T-helper 2 cell treated with Interferon-gamma antibody and Interleukin-4, amounts not matched to agents 100 ng/mL and 5 ng/mL, for 36 hours (primary cell): Measurements from ENCODE around the gene CLUH. TPM values are rescaled to one million over a fixed set of nuclear protein-coding genes. Genes with fewer than 3 reads are reported as not detected.
"Not testable (repeated sequence)": the region's sequence is repeated elsewhere in the genome, so short reads cannot be mapped to it uniquely, and the experiment has no call there.

Experiments
- intact Hi-C: fragments of 100-400 bp; cut with micrococcal nuclease; formaldehyde crosslinking; loops from one replicate; pipeline ENCODE4 v1.15.1; 2023
- total RNA-seq: library from RNA; stranded (reverse); gene quantifications from 2 replicates; pipeline ENCODE4 v1.2.3, GENCODE V29; 2022

Gene CLUH
- total RNA-seq, 1 donor from 2014 or later = 79.3 TPM

DNA sequence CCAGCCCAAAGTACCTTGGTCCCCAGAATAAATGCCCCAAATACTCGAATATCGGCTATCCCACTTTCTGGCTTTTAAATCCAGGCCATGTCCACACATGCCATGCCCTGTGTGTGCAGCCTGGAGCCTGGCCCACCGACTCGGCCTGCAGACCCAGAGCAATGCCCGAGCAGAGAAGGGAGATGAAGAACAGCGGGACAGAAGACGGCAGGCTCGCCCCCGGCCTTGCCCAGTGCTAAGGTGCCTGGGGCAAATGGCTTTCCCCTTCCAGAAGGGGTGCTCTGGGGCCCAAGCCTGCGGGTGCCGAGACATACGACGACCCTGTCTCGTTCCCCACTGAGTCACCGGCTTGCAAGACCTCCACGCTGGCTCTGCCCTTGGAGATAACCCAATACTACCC is 8.0 kb downstream of the CLUH start:
- intact Hi-C loops = no loop called here

GRCh38 chr17:2703181-2703580 is 8.4 kb downstream of the CLUH start:
- intact Hi-C loops = no loop called here

DNA sequence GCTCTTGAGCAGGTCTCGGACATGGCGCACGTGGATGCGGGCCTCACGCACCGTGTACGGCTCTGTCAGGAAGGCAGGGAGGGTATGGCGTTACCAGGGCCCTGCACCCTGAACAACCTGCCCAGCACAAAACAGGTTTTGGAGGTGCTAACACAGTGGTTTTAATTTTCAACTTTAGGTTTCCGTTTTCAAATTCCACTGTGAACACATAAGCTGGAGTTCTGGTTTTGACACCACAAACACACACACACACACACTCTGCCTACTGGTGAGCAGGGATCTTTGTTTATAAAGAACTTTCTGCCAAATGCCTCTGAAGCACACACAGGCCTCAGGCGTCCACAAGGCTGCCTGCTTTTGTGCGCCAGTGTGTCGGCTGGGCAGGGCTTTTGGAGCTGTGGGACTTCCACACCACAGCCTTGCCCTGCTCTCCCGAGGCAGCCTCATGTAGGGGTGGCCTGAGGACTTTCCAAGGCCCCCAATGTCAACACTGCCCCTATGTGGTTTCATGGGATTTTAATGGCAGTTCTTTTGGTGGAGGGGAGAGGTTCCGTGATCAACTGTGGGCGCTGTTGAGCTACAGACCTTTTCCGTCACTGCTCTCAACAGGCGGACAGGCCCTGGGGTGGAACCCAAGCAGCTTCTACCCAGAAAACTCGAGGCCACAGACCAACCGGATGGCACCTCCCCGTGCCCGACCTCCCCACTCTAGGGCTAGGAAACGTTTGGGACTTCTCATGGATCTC is 9.4 kb downstream of the CLUH start:
- intact Hi-C loops = no loop called here

GRCh38 chr17:2701161-2701995 is 10.2 kb downstream of the CLUH start:
- intact Hi-C loops = no loop called here

- intact Hi-C loops = no loop called here
Measured at GRCh38 chr17:2700491-2701141, 10.9 kb downstream of the CLUH start.

DNA sequence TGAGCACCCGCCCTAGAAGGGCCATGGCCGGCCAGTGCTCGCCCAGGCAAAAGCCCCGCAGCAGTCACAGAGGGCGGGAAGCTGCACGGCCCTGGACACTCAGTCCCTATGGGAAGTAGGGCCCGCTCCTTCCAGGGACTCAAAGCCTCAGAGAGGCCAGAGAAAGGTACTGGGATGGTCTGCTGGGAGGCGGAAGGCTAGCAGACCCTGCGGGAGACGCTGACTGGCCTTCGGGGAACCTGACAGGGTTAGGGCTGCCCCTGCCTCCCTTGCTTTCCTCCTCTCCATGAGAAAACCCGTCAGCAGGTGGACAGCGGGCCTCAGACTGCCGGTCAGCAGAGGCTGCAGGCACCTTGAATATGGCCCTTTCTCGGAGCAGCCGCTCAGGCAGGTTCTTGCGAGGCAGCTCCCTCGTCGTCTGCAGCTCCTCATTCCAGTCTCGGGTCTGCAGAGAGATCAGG is 11.5 kb downstream of the CLUH start:
- intact Hi-C loops = no loop called here

- intact Hi-C loops = not testable (repeated sequence)
Measured at GRCh38 chr17:2699216-2699805, 12.3 kb downstream of the CLUH start.

GRCh38 chr17:2697611-2698162 is 13.9 kb downstream of the CLUH start:
- intact Hi-C loops = no loop called here

DNA sequence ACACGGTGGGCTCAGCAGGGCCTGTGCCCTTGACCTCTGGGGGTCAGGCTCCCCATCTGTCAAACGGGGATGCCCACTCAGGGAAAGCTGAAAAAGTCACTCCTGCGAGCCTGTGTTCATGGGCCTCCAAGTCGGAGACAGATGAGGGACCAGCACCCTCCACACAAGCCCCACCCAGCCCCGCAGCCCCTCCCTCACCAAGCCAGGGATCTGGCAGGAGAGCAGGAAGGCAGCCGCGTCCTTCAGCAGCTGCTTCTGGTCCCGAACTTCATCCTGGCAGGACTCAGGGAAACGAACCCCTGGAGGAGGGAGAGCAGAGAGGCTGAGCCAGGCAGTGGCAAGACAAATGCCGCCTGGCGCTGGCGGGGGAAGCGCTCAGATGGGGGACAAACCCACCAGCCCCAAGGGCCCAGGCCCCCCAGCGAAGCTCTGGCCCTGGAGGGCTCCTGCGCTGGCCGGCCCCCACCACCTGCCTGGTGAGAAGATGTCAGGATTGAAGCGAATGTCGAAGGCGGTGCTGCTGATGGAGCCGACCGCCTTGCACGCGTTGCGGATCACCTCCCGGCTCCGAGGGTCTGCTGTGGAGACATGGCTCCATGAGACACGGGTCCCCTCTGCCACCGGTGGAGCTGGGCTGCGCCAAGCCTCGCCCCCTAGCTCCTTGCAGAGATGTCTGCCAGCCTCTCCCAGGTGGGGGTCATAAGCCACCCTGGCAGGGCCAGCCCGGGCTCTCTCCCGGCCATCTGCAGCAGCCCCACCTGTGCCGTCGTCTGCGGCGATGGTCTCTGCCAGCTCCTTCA is 15.4 kb downstream of the CLUH start:
- intact Hi-C loops = no loop called here

GRCh38 chr17:2695243-2695960 is 16.2 kb downstream of the CLUH start:
- intact Hi-C loops = no loop called here

DNA sequence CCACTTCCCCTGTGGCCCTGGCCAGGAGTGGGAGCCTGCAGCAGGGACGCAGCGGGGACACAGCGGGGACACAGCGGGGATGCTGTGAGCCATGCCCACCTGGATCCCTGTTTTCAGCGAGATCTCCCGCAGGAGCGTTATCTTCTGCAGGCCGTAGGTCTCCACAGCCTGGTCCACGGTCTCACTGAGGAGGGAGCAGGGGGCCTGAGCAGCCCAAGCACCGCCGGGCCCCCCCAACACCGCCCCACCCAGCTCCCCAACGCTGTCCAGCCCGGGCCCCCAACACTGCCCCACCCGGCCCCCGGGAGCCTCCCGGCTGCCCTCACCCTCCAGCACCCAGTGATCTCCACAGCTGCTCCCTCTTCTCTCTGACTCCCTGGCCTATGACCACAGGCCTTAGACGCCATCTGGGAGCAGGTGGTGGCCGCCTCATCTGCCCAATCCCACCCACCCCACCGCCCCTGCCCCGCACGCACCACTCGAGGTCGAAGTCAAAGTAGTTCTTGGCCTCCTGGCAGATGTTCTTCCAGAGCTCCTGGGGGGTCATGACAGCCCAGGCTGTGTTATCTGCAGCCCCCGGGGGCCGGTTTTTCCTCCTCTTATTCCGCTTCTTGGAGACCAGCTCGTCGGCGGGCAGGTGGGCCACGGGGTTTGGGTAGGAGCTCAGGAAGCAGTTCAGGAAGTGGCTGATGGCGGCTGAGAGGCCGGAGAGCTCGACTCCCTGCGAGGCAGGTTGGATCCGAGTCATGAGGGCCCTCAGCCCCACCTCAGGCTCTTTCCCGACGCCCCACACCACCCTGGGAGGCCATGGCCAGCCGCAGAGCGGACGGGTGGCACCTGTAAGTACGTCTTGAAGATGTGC is 17.0 kb downstream of the CLUH start:
- intact Hi-C loops = no loop called here

DNA sequence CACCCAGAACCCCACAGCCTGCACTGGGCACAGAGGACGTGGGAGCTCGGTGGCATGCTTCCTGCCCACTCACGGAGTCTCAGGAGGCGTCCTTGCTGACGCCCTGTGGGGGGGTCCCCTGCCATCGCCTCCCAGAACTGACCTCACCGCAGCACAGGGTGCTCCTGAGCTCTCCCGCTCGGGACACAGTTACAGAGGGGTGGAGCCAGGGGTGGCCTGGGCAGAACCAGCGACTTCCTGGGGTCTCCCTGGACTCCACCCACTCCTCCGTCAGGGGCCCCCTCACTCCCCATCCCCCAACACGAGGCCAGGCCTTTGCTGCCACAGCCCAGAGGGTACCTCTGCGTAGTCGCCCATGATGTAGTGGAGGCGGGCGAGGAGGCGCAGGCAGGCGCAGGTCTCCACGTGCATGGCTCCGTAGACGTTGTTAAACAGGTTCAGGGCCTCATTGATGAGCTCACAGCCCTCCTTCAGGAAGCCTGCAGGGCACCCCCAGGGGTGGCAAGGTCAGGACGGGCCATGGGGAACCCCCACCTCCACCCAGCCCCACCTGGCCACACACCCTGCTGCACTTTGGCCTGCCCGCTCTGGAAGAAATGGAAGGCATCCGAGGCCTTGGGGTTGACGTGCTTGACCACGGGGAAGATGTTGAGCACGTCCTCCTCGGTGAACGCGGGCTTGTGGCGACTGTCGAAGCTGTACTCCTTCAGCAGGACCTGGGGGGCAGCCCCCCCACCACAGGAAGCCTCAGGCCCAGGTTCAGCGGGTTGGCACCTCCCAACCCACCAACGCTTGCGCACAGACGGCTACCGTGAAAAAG is 17.8 kb downstream of the CLUH start:
- intact Hi-C loops = no loop called here

DNA sequence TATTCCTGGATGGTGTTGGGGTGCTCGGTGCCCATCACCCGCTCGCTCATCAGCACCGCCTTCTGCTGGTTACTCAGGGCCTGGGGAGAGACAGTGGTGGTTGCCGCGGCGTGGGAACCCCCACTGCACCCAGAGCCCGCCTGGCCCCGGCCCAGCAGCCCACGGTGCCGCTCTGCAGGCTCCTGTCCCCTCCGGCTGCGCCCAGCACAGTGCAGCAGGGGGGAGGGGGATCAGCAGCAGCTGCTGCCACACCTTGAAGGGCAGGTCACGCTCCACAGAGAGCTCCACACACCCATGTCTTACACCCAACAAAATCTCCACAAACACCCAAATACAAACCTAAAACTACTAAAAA is 18.8 kb downstream of the CLUH start:
- intact Hi-C loops = no loop called here

GRCh38 chr17:2691965-2692780 is 19.4 kb downstream of the CLUH start:
- intact Hi-C loops = loop anchor here (2.0 kb wide), 1 partner anchor 17 kb away; no protein-coding TSS in a partner anchor

GRCh38 chr17:2691069-2691871 is 20.3 kb downstream of the CLUH start:
- intact Hi-C loops = loop anchor here (2.0 kb wide), 1 partner anchor 18 kb away; no protein-coding TSS in a partner anchor
